Sigmoid colon (tissue), 4 donors: ENCODE data around the gene ACOXL.

Experiments used
- CTCF ChIP-seq, 4 experiments: fragments of 450-650 bp in 3 of 4; fragments of 200-600 bp in 1 of 4; IDR thresholded peaks; one replicate each; pipeline ENCODE4 v1.5.1; 2016 to 2019; ENCODE audit warnings: antibody characterized with exemption in 4 of 4, mild to moderate bottlenecking in 3 of 4, moderate library complexity in 2 of 4
- EP300 ChIP-seq, 4 donors: sonication (generic); formaldehyde crosslinking; IDR thresholded peaks; one replicate each; pipeline ENCODE4 v1.6.1; 2017; ENCODE audit warnings: antibody characterized with exemption in 4 of 4
- POLR2A ChIP-seq, 2 donors: fragments of 450-650 bp; IDR thresholded peaks; one replicate each; pipeline ENCODE4 v1.6.1; 2016; ENCODE audit warnings: antibody characterized with exemption in 2 of 2, mild to moderate bottlenecking in 2 of 2, moderate library complexity in 2 of 2

- TF ChIP-seq CTCF (IDR thresholded peaks at IDR 0.05), result no peak
- TF ChIP-seq EP300 (IDR thresholded peaks at IDR 0.05), result no peak
- no peak for TF ChIP-seq POLR2A (IDR thresholded peaks at IDR 0.05)
Observed at GRCh38 chr2:110867078-110867477, 134.7 kb downstream of the ACOXL start.
